Activated CD8-positive, alpha-beta memory T cell treated with anti-CD3 and anti-CD28 coated beads, Interleukin-2, amount 50 U/mL, for 24 hours (primary cell): ENCODE measurements around the gene PLLP.
"Not testable (repeated sequence)": the region's sequence is repeated elsewhere in the genome, so short reads cannot be mapped to it uniquely, and the experiment has no call there.

ENCODE experiments used
- DNase-seq: peaks from one replicate; pipeline ENCODE4 v3.0.0-alpha.2; 2020; ENCODE audit errors: extremely low read depth

PLLP gene

GRCh38 chr16:57303021-57303909 lies 18.8 kb upstream of the PLLP start:
- no peak for DNase-seq

- no peak for DNase-seq
Measured at GRCh38 chr16:57301126-57301817, 16.8 kb upstream of the PLLP start.

- DNase-seq = peak; percentile 98
Measured at GRCh38 chr16:57300387-57301125, 16.1 kb upstream of the PLLP start.

- peak; percentile 72 for DNase-seq
Measured at GRCh38 chr16:57299719-57300386, 15.4 kb upstream of the PLLP start.

GRCh38 chr16:57299009-57299718 lies 14.7 kb upstream of the PLLP start:
- DNase-seq = no peak

- DNase-seq = no peak
Measured at GRCh38 chr16:57297856-57298255, 13.4 kb upstream of the PLLP start.

- no peak for DNase-seq
Measured at GRCh38 chr16:57289391-57290257, 5.2 kb upstream of the PLLP start.

GRCh38 chr16:57285379-57285778 lies 907 bp upstream of the PLLP start:
- no peak for DNase-seq

- DNase-seq = no peak
Measured at GRCh38 chr16:57284952-57285363, 486 bp upstream of the PLLP start.

- no peak for DNase-seq
Measured at GRCh38 chr16:57283959-57284208, 588 bp downstream of the PLLP start.

- no peak for DNase-seq
Measured at GRCh38 chr16:57283214-57283958, 1.1 kb downstream of the PLLP start.

- DNase-seq = no peak
Measured at GRCh38 chr16:57282510-57283213, 1.8 kb downstream of the PLLP start.

- no peak for DNase-seq
Measured at GRCh38 chr16:57281791-57282190, 2.7 kb downstream of the PLLP start.

GRCh38 chr16:57279780-57280638 lies 4.5 kb downstream of the PLLP start:
- no peak for DNase-seq

- DNase-seq = no peak
Measured at GRCh38 chr16:57278494-57278893, 6.0 kb downstream of the PLLP start.

GRCh38 chr16:57277586-57277985 lies 6.9 kb downstream of the PLLP start:
- no peak for DNase-seq

GRCh38 chr16:57276596-57276995 lies 7.9 kb downstream of the PLLP start:
- DNase-seq = no peak

- not testable (repeated sequence) for DNase-seq
Measured at GRCh38 chr16:57275946-57276345, 8.5 kb downstream of the PLLP start.
